Neural cell (in vitro differentiated cells): ENCODE results near the gene ONECUT3. TPM values are rescaled to one million over a fixed set of nuclear protein-coding genes. Genes with fewer than 3 reads are reported as not detected.
"Not testable (repeated sequence)": the region's sequence is repeated elsewhere in the genome, so short reads cannot be mapped to it uniquely, and the experiment has no call there.

Source experiments
- H2AFZ ChIP-seq: fragments of 200-600, 300-800 bp; sonication (generic), shearing (Covaris generic); 2 replicates; pipeline ENCODE4 v1.6.0; 2014; ENCODE audit warnings: low read depth, mild to moderate bottlenecking, antibody characterized with exemption, low read length, moderate library complexity
- H3F3A ChIP-seq: fragments of 200-600 bp; shearing (Covaris generic); 2 replicates; pipeline ENCODE4 v1.6.1; 2016; ENCODE audit warnings: mild to moderate bottlenecking, moderate library complexity, mixed read lengths, antibody characterized with exemption, low read length; ENCODE audit not compliant: insufficient read depth, poor library complexity, severe bottlenecking
- H3K27ac ChIP-seq: fragments of 200-600, 300-800 bp; sonication (generic), shearing (Covaris generic); 2 replicates; pipeline ENCODE4 v1.5.1; 2014; ENCODE audit warnings: mild to moderate bottlenecking, low read length, moderate library complexity
- H3K27me3 ChIP-seq: fragments of 300-800, 200-600 bp; sonication (generic), shearing (Covaris generic); 2 replicates; pipeline ENCODE4 v1.6.0; 2014; ENCODE audit warnings: mild to moderate bottlenecking, low read depth, low read length, moderate library complexity; ENCODE audit not compliant: insufficient read depth
- H3K36me3 ChIP-seq: fragments of 300-800, 200-600 bp; sonication (generic), shearing (Covaris generic); 2 replicates; pipeline ENCODE4 v1.5.1; 2014; ENCODE audit warnings: mild to moderate bottlenecking, antibody characterized with exemption, low read length, moderate library complexity; ENCODE audit not compliant: insufficient read depth
- H3K4me2 ChIP-seq: fragments of 300-800, 200-600 bp; sonication (generic), shearing (Covaris generic); 2 replicates; pipeline ENCODE4 v1.6.0; 2014; ENCODE audit warnings: mild to moderate bottlenecking, low read length
- H3K4me3 ChIP-seq: fragments of 300-800, 200-600 bp; sonication (generic), shearing (Covaris generic); 2 replicates; pipeline ENCODE4 v1.5.1; 2014; ENCODE audit warnings: mild to moderate bottlenecking, low read length, moderate library complexity
- H3K79me2 ChIP-seq: fragments of 200-600 bp; shearing (Covaris generic); replicated peaks from 2 replicates; pipeline ENCODE4 v1.6.0; 2014; ENCODE audit warnings: mild to moderate bottlenecking, low read length, moderate library complexity; ENCODE audit not compliant: insufficient read depth
- H3K9ac ChIP-seq: fragments of 300-800, 200-600 bp; sonication (generic), shearing (Covaris generic); 2 replicates; pipeline ENCODE4 v1.6.1; 2016; ENCODE audit warnings: mild to moderate bottlenecking, low read length, mixed read lengths
- H3K9me2 ChIP-seq: fragments of 200-600 bp; shearing (Covaris generic); 2 replicates; pipeline ENCODE4 v1.6.1; 2016; ENCODE audit warnings: mild to moderate bottlenecking, low read length, mixed read lengths; ENCODE audit not compliant: insufficient read depth
- H3K9me3 ChIP-seq: fragments of 200-600, 300-800 bp; sonication (generic), shearing (Covaris generic); 2 replicates; pipeline ENCODE4 v1.6.1; 2016; ENCODE audit warnings: mild to moderate bottlenecking, mixed run types, low read length, moderate library complexity, mixed read lengths
- H4K20me1 ChIP-seq: fragments of 200-600 bp; shearing (Covaris generic); 2 replicates; pipeline ENCODE4 v1.6.1; 2016; ENCODE audit warnings: mild to moderate bottlenecking, mixed run types; ENCODE audit not compliant: insufficient read depth
- CTCF ChIP-seq: fragments of 450-650 bp; IDR thresholded peaks from 2 replicates; pipeline ENCODE4 v1.5.1; 2014; ENCODE audit warnings: antibody characterized with exemption, mild to moderate bottlenecking, moderate library complexity; ENCODE audit not compliant: poor library complexity, severe bottlenecking
- EP300 ChIP-seq: fragments of 450-650 bp; conservative IDR thresholded peaks from 2 replicates; pipeline ENCODE4 v1.6.1; 2014; ENCODE audit warnings: antibody characterized with exemption, mild to moderate bottlenecking, moderate library complexity; ENCODE audit not compliant: poor library complexity, severe bottlenecking
- EZH2 ChIP-seq: fragments of 200-600, 300-800 bp; shearing (Covaris generic), sonication (generic); IDR thresholded peaks from 2 replicates; pipeline ENCODE4 v1.6.1; 2014; ENCODE audit warnings: antibody characterized with exemption, low read length, borderline replicate concordance, mild to moderate bottlenecking; ENCODE audit not compliant: insufficient read depth, poor library complexity, severe bottlenecking
- MXI1 ChIP-seq: fragments of 450-650 bp; conservative IDR thresholded peaks from 2 replicates; pipeline ENCODE4 v1.6.1; 2014; ENCODE audit warnings: antibody characterized with exemption, mild to moderate bottlenecking; ENCODE audit not compliant: poor library complexity, severe bottlenecking
- POLR2AphosphoS5 ChIP-seq: IDR thresholded peaks from 2 replicates; pipeline ENCODE4 v1.6.1; 2012
- RAD21 ChIP-seq: fragments of 450-650 bp; conservative IDR thresholded peaks from 2 replicates; pipeline ENCODE4 v1.6.1; 2014; ENCODE audit warnings: antibody characterized with exemption, mild to moderate bottlenecking, moderate library complexity
- REST ChIP-seq: IDR thresholded peaks from 2 replicates; pipeline ENCODE4 v1.6.1; 2012; ENCODE audit warnings: borderline replicate concordance
- SMC3 ChIP-seq: fragments of 450-650 bp; conservative IDR thresholded peaks from 2 replicates; pipeline ENCODE4 v1.6.1; 2014; ENCODE audit warnings: antibody characterized with exemption, mild to moderate bottlenecking, moderate library complexity; ENCODE audit not compliant: poor library complexity
- TAF1 ChIP-seq: IDR thresholded peaks from 2 replicates; pipeline ENCODE4 v1.6.1; 2012; ENCODE audit warnings: low read depth
- polyA plus RNA-seq: library from polyadenylated mRNA; depleted of rRNA; stranded (reverse); fragments of >200 nt; gene quantifications from 2 replicates; pipeline ENCODE4 v1.2.3, GENCODE V29; 2014

Gene ONECUT3
- polyA plus RNA-seq, 1 donor from 2014 or later = 0.45 TPM

- no peak overlapping the region for H3K4me3 ChIP-seq
- no peaks in the 10 kb centered on the region for H3K9me3 ChIP-seq
- H3K79me2 ChIP-seq = no peaks in the 10 kb centered on the region
- no peak overlapping the region for H2AFZ ChIP-seq
- H3K4me2 ChIP-seq = no peak overlapping the region
- H3F3A ChIP-seq = no peaks in the 10 kb centered on the region
- H3K36me3 ChIP-seq = no peaks in the 10 kb centered on the region
- H3K9me2 ChIP-seq = no peaks in the 10 kb centered on the region
- no peak overlapping the region for H3K9ac ChIP-seq
- TF ChIP-seq SMC3 (no peak), EZH2 (no peak), REST (no peak), TAF1 (no peak), CTCF (no peak), EP300 (no peak), RAD21 (no peak), MXI1 (no peak), POLR2AphosphoS5 (no peak)
- H3K27ac ChIP-seq = no peak overlapping the region
- H4K20me1 ChIP-seq = no peaks in the 10 kb centered on the region
- no peaks in the 10 kb centered on the region for H3K27me3 ChIP-seq
Observed at GRCh38 chr19:1796395-1797142, 43.3 kb downstream of the ONECUT3 start.

- not testable (repeated sequence) for H3K36me3 ChIP-seq, H3K79me2 ChIP-seq, H3K9ac ChIP-seq, H4K20me1 ChIP-seq, H3K27me3 ChIP-seq, H3K9me3 ChIP-seq, H3K9me2 ChIP-seq, H3K27ac ChIP-seq, H3F3A ChIP-seq, H3K4me3 ChIP-seq, H3K4me2 ChIP-seq, H2AFZ ChIP-seq
Observed at GRCh38 chr19:1797313-1797712, 44.0 kb downstream of the ONECUT3 start.
